B cell (primary cell): ENCODE measurements around the gene RBM6. TPM values are rescaled to one million over a fixed set of nuclear protein-coding genes. Genes with fewer than 3 reads are reported as not detected.

Experiments
- ATAC-seq: fragments of 200-7000 bp; cut with Tn5 transposase; one replicate; pipeline ENCODE4 v1.10.0; 2021; ENCODE audit warnings: low read depth, mild to moderate bottlenecking, moderate number of reproducible peaks, moderate library complexity
- CTCF ChIA-PET: fragments of 350-600 bp; sonication (Branson Sonifier 250); formaldehyde crosslinking; loops from one replicate; lab custom pipeline; 2021; ENCODE audit warnings: antibody characterized with exemption, inconsistent platforms; lab: Charles Lee
- POLR2A ChIA-PET: fragments of 350-600 bp; sonication (Branson Sonifier 250); formaldehyde crosslinking; loops from one replicate; lab custom pipeline; 2021; ENCODE audit warnings: antibody characterized with exemption; lab: Charles Lee
- DNase-seq: peaks from one replicate; pipeline ENCODE4 v3.0.0; 2013
- H2AFZ ChIP-seq: 2 replicates; pipeline ENCODE4 v1.6.1; 2012; ENCODE audit warnings: mild to moderate bottlenecking, low read depth, low read length; ENCODE audit not compliant: insufficient read depth, poor library complexity, severe bottlenecking
- H3K27ac ChIP-seq, 2 donors: 1 replicate in 1 of 2; 2 replicates in 1 of 2; pipeline ENCODE4 v1.5.1; 2012 to 2013; ENCODE audit warnings: low read length in 2 of 2, mild to moderate bottlenecking in 2 of 2, moderate library complexity in 1 of 2
- H3K27me3 ChIP-seq, 4 experiments: fragments of 200-600 bp in 1 of 4; sonication (generic) in 1 of 4; replicated peaks in 1 of 4; 1 replicate in 2 of 4; 2 replicates in 2 of 4; pipeline versions ENCODE4 v1.6.1 to v1.7.0; 2013 to 2016; ENCODE audit warnings: low read length in 3 of 4, mild to moderate bottlenecking in 2 of 4, mixed read lengths in 1 of 4, moderate library complexity in 1 of 4; ENCODE audit not compliant: insufficient read depth in 4 of 4, control insufficient read depth in 3 of 4; ENCODE audit errors: control extremely low read depth in 1 of 4
- H3K36me3 ChIP-seq, 2 experiments: replicated peaks in 1 of 2; 1 replicate in 1 of 2; 2 replicates in 1 of 2; pipeline versions ENCODE4 v1.6.1 to v1.7.1; 2013; ENCODE audit warnings: low read length in 1 of 2; ENCODE audit not compliant: insufficient read depth in 2 of 2, control insufficient read depth in 1 of 2; ENCODE audit errors: control extremely low read depth in 1 of 2, extremely low read depth in 1 of 2
- H3K4me1 ChIP-seq, 2 donors: fragments of 200-600 bp in 1 of 2; sonication (generic) in 1 of 2; 1 replicate in 1 of 2; 2 replicates in 1 of 2; pipeline versions ENCODE4 v1.5.1 to v1.6.1; 2013 to 2017; ENCODE audit warnings: low read length in 2 of 2; ENCODE audit not compliant: control insufficient read depth in 2 of 2, insufficient read depth in 2 of 2
- H3K4me2 ChIP-seq: replicated peaks from 2 replicates; pipeline ENCODE3; 2012; ENCODE audit warnings: mild to moderate bottlenecking, low read depth, low read length; ENCODE audit not compliant: poor library complexity, severe bottlenecking
- H3K4me3 ChIP-seq, 5 experiments: fragments of 200-600 bp in 1 of 5; sonication (generic) in 1 of 5; 1 replicate in 3 of 5; 2 replicates in 2 of 5; pipeline versions ENCODE4 v1.5.1 to v1.7.0; 2011 to 2016; ENCODE audit warnings: low read length in 4 of 5, mild to moderate bottlenecking in 4 of 5, low read depth in 2 of 5, control low read depth in 1 of 5, moderate library complexity in 1 of 5; ENCODE audit not compliant: insufficient read depth in 1 of 5; ENCODE audit errors: control extremely low read depth in 1 of 5, extremely low read depth in 1 of 5
- H3K79me2 ChIP-seq: fragments of 200-600 bp; sonication (generic); one replicate; pipeline ENCODE4 v1.6.0; 2016; ENCODE audit warnings: low read length; ENCODE audit not compliant: control insufficient read depth, insufficient read depth
- H3K9ac ChIP-seq: fragments of 200-600 bp; sonication (generic); 2 replicates; pipeline ENCODE4 v1.6.1; 2017; ENCODE audit warnings: mild to moderate bottlenecking, low read length, moderate library complexity
- H3K9me3 ChIP-seq, 3 donors: one replicate each; pipeline versions ENCODE4 v1.6.1 to v1.7.1; 2013; ENCODE audit warnings: low read length in 2 of 3; ENCODE audit not compliant: control insufficient read depth in 2 of 3, insufficient read depth in 1 of 3; ENCODE audit errors: control extremely low read depth in 1 of 3
- H4K20me1 ChIP-seq: 2 replicates; pipeline ENCODE4 v1.6.0; 2012; ENCODE audit warnings: mild to moderate bottlenecking, low read length; ENCODE audit not compliant: insufficient read depth, control insufficient read depth, poor library complexity, severe bottlenecking
- H3K27ac Mint-ChIP-seq: one replicate; pipeline ENCODE4 v1.8.0; 2021; ENCODE audit warnings: mixed read lengths
- H3K27me3 Mint-ChIP-seq: one replicate; pipeline ENCODE4 v1.8.0; 2021; ENCODE audit warnings: mixed read lengths
- H3K4me1 Mint-ChIP-seq: one replicate; pipeline ENCODE4 v1.8.0; 2021; ENCODE audit warnings: mixed read lengths
- H3K4me3 Mint-ChIP-seq: one replicate; pipeline ENCODE4 v1.8.0; 2021; ENCODE audit warnings: mixed read lengths
- H3K9me3 Mint-ChIP-seq: one replicate; pipeline ENCODE4 v1.8.0; 2022; ENCODE audit warnings: mixed read lengths; ENCODE audit not compliant: insufficient read depth
- CTCF ChIP-seq: fragments of 200-600 bp; IDR thresholded peaks from one replicate; pipeline ENCODE4 v1.8.0; 2022; ENCODE audit warnings: antibody characterized with exemption, mild to moderate bottlenecking
- EZH2 ChIP-seq: IDR thresholded peaks from 2 replicates; pipeline ENCODE4 v1.6.1; 2012; ENCODE audit warnings: borderline replicate concordance, low read depth, mild to moderate bottlenecking, moderate library complexity, low read length; ENCODE audit not compliant: insufficient read depth, poor library complexity, severe bottlenecking
- WGBS: methylation state at CpG from one replicate; pipeline ENCODE4 v1.1.5; 2013; ENCODE audit warnings: missing lambda C conversion rate; ENCODE audit not compliant: insufficient coverage; 5-methylcytosine and 5-hydroxymethylcytosine counted together
- intact Hi-C: fragments of 100-400 bp; cut with micrococcal nuclease; formaldehyde crosslinking; loops from one replicate; pipeline ENCODE4 v1.10.0; 2022
- polyA plus RNA-seq: library from polyadenylated mRNA; depleted of rRNA; stranded (reverse); fragments of >200 nt; gene quantifications from 2 replicates; pipeline ENCODE4 v1.2.3, GENCODE V29; 2012
- total RNA-seq, 2 donors: library from RNA; stranded (reverse); fragments of 120-200 nt in 1 of 2; gene quantifications; 1 replicate in 1 of 2; 2 replicates in 1 of 2; pipeline versions ENCODE4 v1.2.3 to v1.2.4, GENCODE V29; 2013 to 2022

Gene RBM6
- total and polyA plus RNA-seq, 2 donors (not counting 1 experiment from before 2014, with no cell fraction given): 223 to 285 TPM

GRCh38 chr3:49924683-49925082, 15.3 kb upstream of the RBM6 start:
- peaks cover 0 to 4% (median 0%) of the 10 kb centered on the region in 3 donors for H3K9me3 ChIP-seq
- H3K9me3 Mint-ChIP-seq: no peaks in the 10 kb centered on the region
- H3K79me2 ChIP-seq: peaks cover 8% of the 10 kb centered on the region
- peaks cover 6% of the 10 kb centered on the region for H3K4me1 Mint-ChIP-seq
- H3K27ac Mint-ChIP-seq: no peak overlapping the region
- no peaks in the 10 kb centered on the region for H3K27me3 ChIP-seq
- no peak overlapping the region for H2AFZ ChIP-seq
- WGBS: 100% methylated on average over 1 of the region's 2 CpGs
- H3K4me3 Mint-ChIP-seq: no peak overlapping the region
- POLR2A ChIA-PET: no interaction called here
- no peaks in the 10 kb centered on the region for H3K27me3 Mint-ChIP-seq
- H3K4me1 ChIP-seq: peaks cover 4 to 12% of the 10 kb centered on the region in 2 donors
- H3K4me3 ChIP-seq: no peak overlapping the region
- no peak overlapping the region for H3K27ac ChIP-seq
- H4K20me1 ChIP-seq: no peaks in the 10 kb centered on the region
- H3K36me3 ChIP-seq: peaks cover 0 to 3% of the 10 kb centered on the region in 2 experiments
- CTCF ChIA-PET: interaction anchor here (0.6 kb wide), 1 partner anchor 18 kb away, joined by 3 read pairs; no protein-coding TSS in a partner anchor
- no peak overlapping the region for H3K9ac ChIP-seq
- TF ChIP-seq CTCF (no peak), EZH2 (no peak)
- no peak for DNase-seq
- ATAC-seq: no peak
- no peak overlapping the region for H3K4me2 ChIP-seq
- intact Hi-C loops: no loop called here

- intact Hi-C loops: no loop called here
- POLR2A ChIA-PET: no interaction called here
Observed at GRCh38 chr3:49925485-49925884, 14.5 kb upstream of the RBM6 start.

More at GRCh38 chr3:49925485-49925884, 14.5 kb upstream of the RBM6 start:
- Histone ChIP-seq H3K9ac (no peak overlapping the region), H3K4me3 (no peak overlapping the region), H4K20me1 (no peaks in the 10 kb centered on the region), H3K4me2 (no peak overlapping the region), H3K4me1 (peaks cover 8 to 17% of the 10 kb centered on the region in 2 donors), H3K27ac (no peak overlapping the region), H3K79me2 (peaks cover 8% of the 10 kb centered on the region), H3K27me3 (no peaks in the 10 kb centered on the region), H2AFZ (no peak overlapping the region), H3K9me3 (peaks cover 0 to 4% (median 0%) of the 10 kb centered on the region in 3 donors), H3K36me3 (peaks cover 0 to 3% of the 10 kb centered on the region in 2 experiments)
- H3K4me3 Mint-ChIP-seq: no peak overlapping the region
- ATAC-seq: no peak
- H3K4me1 Mint-ChIP-seq: peaks cover 11% of the 10 kb centered on the region
- no peak overlapping the region for H3K27ac Mint-ChIP-seq
- H3K9me3 Mint-ChIP-seq: no peaks in the 10 kb centered on the region
- CTCF ChIA-PET: no interaction called here
- H3K27me3 Mint-ChIP-seq: no peaks in the 10 kb centered on the region
- no peak for DNase-seq
- TF ChIP-seq CTCF: no peak
- no peak for TF ChIP-seq EZH2
- 100% methylated on average over 1 of the region's 2 CpGs for WGBS
